Activated CD4-positive, alpha-beta T cell treated with anti-CD3 and anti-CD28 coated beads for 36 hours (primary cell): ENCODE results near the gene ROR1. TPM values are rescaled to one million over a fixed set of nuclear protein-coding genes. Genes with fewer than 3 reads are reported as not detected.

Experiments used
- ATAC-seq: fragments of 200-7000 bp; cut with Tn5 transposase; one replicate; pipeline ENCODE4 v1.10.0; 2021; ENCODE audit warnings: mild to moderate bottlenecking, moderate library complexity
- CTCF ChIA-PET: fragments of 350-600 bp; sonication (Branson Sonifier 250); formaldehyde crosslinking; loops from one replicate; lab custom pipeline; 2021; ENCODE audit warnings: antibody characterized with exemption; lab: Charles Lee
- POLR2A ChIA-PET: fragments of 350-600 bp; sonication (Branson Sonifier 250); formaldehyde crosslinking; loops from one replicate; lab custom pipeline; 2021; ENCODE audit warnings: antibody characterized with exemption, inconsistent platforms; lab: Charles Lee
- DNase-seq: peaks from one replicate; pipeline ENCODE4 v3.0.0-alpha.2; 2020
- H3K27ac Mint-ChIP-seq: one replicate; pipeline ENCODE4 v1.8.0; 2021; ENCODE audit warnings: mixed read lengths
- H3K27me3 Mint-ChIP-seq: one replicate; pipeline ENCODE4 v1.8.0; 2021; ENCODE audit warnings: mixed read lengths
- H3K36me3 Mint-ChIP-seq: one replicate; pipeline ENCODE4 v1.8.0; 2021; ENCODE audit warnings: low read depth, mixed read lengths
- H3K4me1 Mint-ChIP-seq: one replicate; pipeline ENCODE4 v1.8.0; 2021; ENCODE audit warnings: mixed read lengths
- H3K4me3 Mint-ChIP-seq: one replicate; pipeline ENCODE4 v1.8.0; 2021; ENCODE audit warnings: mild to moderate bottlenecking, moderate library complexity, mixed read lengths
- H3K9me3 Mint-ChIP-seq: one replicate; pipeline ENCODE4 v1.8.0; 2021; ENCODE audit warnings: low read depth, mixed read lengths
- intact Hi-C, 2 experiments: fragments of 100-400 bp; cut with DNase I in 1 of 2; cut with micrococcal nuclease in 1 of 2; formaldehyde crosslinking; loops; one replicate each; pipeline versions ENCODE4 v1.14.2 to v1.15.1; 2022 to 2024; cut with DNase I, micrococcal nuclease
- total RNA-seq, 2 experiments: library from RNA; stranded (reverse); gene quantifications; one replicate each; pipeline ENCODE4 v1.2.3, GENCODE V29; 2021

Gene ROR1
- total RNA-seq, 2 experiments from 2014 or later = 0.21 TPM; not detected in 1

DNA sequence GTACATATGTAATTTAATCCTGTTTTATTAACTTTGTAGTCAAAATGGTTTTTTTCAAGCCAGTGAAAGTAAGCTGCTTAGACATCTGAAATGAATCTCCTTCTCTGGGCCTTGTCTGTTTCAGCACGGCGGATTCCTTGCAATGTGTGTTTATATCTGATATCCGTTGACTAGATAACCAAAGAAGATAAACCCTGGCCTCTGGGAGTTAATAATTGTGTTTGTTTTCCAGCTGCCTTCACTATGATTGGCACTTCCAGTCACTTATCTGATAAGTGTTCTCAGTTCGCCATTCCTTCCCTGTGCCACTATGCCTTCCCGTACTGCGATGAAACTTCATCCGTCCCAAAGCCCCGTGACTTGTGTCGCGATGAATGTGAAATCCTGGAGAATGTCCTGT is 366.1 kb downstream of the ROR1 start:
- DNase-seq = no peak
- Mint-ChIP-seq H3K4me3 (no peak overlapping the region), H3K27me3 (no peaks in the 10 kb centered on the region), H3K27ac (no peak overlapping the region), H3K36me3 (no peaks in the 10 kb centered on the region), H3K4me1 (no peaks in the 10 kb centered on the region), H3K9me3 (no peaks in the 10 kb centered on the region)
- intact Hi-C loops = loop anchor here (5.0 to 10.0 kb wide), 4 partner anchors 107 to 368 kb away; partner anchors contain the start of gene ROR1 (in 1 of the 2)
- ChIA-PET POLR2A (no interaction called here), CTCF (interaction anchor here (1.3 kb wide), 1 partner anchor 49 kb away, joined by 3 read pairs; no protein-coding TSS in a partner anchor)
- ATAC-seq = no peak

DNA sequence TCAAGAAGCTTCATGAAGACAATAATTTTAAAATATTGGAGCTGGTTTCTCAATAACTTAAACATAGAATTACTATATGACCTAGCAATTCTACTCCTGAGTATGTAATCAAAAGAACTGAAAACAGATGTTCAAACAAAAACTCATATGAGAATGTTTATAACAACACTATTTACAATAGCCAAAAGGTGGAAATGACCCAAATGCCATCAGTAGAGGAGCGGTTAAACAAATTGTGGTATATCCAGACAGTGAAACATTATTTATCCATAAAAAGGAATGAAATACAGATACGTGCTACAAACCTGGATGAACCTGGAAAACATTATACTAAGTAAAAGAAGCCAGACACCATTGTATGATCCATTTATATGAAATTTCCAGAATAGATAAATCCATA is 366.8 kb downstream of the ROR1 start:
- CTCF ChIA-PET = no interaction called here
- Mint-ChIP-seq H3K4me1 (no peaks in the 10 kb centered on the region), H3K4me3 (no peak overlapping the region), H3K27ac (no peak overlapping the region), H3K36me3 (no peaks in the 10 kb centered on the region), H3K27me3 (no peaks in the 10 kb centered on the region), H3K9me3 (no peaks in the 10 kb centered on the region)
- DNase-seq (no peak), ATAC-seq (no peak)
- POLR2A ChIA-PET = no interaction called here
- intact Hi-C loops = no loop called here

DNA sequence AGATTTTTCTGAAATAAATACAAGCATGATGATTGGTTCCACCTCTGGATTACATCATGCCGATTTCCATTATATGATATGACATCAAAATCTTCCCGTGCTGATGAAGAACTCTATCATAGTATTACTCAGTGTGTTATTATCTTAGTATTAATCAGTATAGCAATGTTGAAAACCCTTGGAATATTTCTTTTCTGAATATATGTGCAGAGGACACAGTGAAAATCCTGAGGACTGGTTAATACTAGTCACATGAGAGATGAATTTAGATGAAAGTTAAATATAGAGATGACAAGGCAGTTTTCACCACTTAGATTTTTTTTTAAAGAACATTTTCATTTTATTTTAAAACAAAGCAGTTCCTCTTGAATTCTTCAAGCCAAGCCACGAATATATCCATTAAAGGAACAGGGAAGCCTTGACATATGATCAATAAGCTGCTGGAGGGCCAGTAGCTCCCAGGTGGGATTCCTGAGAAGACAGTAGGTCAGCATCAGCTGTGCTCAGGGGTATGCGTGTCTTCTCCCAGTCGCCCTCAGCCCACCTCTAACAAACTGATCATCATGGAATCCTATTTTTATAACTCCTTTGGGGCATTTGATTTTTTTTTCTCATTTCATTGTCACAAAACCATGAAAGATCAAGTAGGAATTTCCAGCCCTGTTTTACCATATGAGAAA is 373.4 kb downstream of the ROR1 start:
- peaks cover 2% of the 10 kb centered on the region for H3K27me3 Mint-ChIP-seq
- no peaks in the 10 kb centered on the region for H3K4me1 Mint-ChIP-seq
- no peak overlapping the region for H3K27ac Mint-ChIP-seq
- intact Hi-C loops = no loop called here
- H3K4me3 Mint-ChIP-seq = no peak overlapping the region
- H3K36me3 Mint-ChIP-seq = no peaks in the 10 kb centered on the region
- ChIA-PET CTCF (interaction anchor here (3.5 kb wide), 1 partner anchor 10 kb away, joined by 15 read pairs; no protein-coding TSS in a partner anchor), POLR2A (no interaction called here)
- ATAC-seq (no peak), DNase-seq (no peak)
- no peaks in the 10 kb centered on the region for H3K9me3 Mint-ChIP-seq

DNA sequence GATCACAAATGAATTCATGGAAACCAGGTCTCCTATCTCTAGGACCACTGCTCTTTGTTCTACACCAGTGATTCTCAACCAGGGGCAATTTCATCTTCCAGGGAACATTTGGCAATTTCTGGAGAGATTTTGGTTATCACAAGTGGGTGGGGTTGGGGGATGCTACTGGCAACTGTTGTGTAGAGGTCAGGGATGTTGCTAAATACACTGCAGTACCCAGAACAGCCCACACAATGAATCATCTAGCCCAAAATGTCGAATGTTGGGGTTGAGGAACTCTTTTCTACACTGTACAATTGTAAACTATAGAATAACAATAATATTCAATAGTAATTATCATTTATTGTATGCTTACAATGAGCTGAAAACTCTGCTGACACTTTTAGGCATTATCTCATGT is 373.9 kb downstream of the ROR1 start:
- H3K27me3 Mint-ChIP-seq = peaks cover 2% of the 10 kb centered on the region
- POLR2A ChIA-PET = no interaction called here
- no peaks in the 10 kb centered on the region for H3K36me3 Mint-ChIP-seq
- no peak overlapping the region for H3K27ac Mint-ChIP-seq
- no peak for ATAC-seq
- no peak for DNase-seq
- H3K4me1 Mint-ChIP-seq = no peaks in the 10 kb centered on the region
- H3K4me3 Mint-ChIP-seq = no peak overlapping the region
- no peaks in the 10 kb centered on the region for H3K9me3 Mint-ChIP-seq
- CTCF ChIA-PET = interaction anchor here (3.5 kb wide), 1 partner anchor 11 kb away, joined by 15 read pairs; no protein-coding TSS in a partner anchor
- intact Hi-C loops = no loop called here

DNA sequence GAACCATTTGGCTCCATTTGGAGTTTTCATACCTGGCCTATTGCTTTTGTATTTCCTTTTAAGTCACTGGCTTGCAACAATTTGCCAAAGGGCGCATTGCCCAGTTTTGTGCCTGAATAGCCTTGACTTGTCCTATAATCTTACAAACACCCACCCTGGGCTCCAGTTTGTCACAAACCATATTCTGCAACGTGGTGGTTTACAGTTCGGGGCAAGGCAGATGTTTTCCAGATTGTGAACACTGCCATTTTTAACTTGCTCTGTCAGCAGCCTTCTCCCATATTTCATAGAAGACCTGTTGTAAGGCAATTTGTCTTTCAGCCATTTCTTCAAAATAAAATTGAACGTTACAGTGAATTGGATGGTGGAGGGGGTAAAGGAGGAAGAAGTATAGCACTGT is 376.4 kb downstream of the ROR1 start:
- no peak overlapping the region for H3K27ac Mint-ChIP-seq
- H3K36me3 Mint-ChIP-seq = no peaks in the 10 kb centered on the region
- ChIA-PET POLR2A (no interaction called here), CTCF (interaction anchor here (3.5 kb wide), 1 partner anchor 13 kb away, joined by 15 read pairs; no protein-coding TSS in a partner anchor)
- peaks cover 2% of the 10 kb centered on the region for H3K27me3 Mint-ChIP-seq
- no peaks in the 10 kb centered on the region for H3K4me1 Mint-ChIP-seq
- intact Hi-C loops = no loop called here
- no peak for ATAC-seq
- H3K4me3 Mint-ChIP-seq = no peak overlapping the region
- no peaks in the 10 kb centered on the region for H3K9me3 Mint-ChIP-seq
- no peak for DNase-seq

DNA sequence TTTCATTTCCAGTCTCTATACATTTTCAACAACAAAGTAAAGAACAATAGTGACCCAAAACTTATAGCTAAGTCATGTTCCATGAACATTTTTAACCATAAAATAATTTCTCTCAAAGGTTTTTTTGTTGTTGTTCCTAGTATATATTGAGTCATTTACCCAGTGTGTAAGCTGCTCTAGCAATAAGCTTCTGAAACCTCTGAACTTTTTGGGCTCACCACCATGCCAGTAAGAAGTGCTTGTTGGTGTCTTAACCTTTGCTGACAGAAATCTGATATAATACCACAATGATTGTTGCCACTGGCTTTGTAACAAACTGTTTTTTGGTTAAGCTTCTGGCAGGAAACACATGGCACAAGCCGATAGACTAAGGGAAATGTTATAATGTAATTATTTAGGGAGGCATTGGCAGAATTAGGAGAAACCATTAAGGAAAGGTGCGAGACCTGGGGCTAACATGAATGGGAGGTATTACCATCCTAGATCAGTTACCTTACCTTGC is 377.0 kb downstream of the ROR1 start:
- CTCF ChIA-PET = no interaction called here
- H3K4me1 Mint-ChIP-seq = no peaks in the 10 kb centered on the region
- H3K4me3 Mint-ChIP-seq = no peak overlapping the region
- H3K27ac Mint-ChIP-seq = no peak overlapping the region
- peaks cover 2% of the 10 kb centered on the region for H3K27me3 Mint-ChIP-seq
- intact Hi-C loops = no loop called here
- DNase-seq (no peak), ATAC-seq (no peak)
- no peaks in the 10 kb centered on the region for H3K9me3 Mint-ChIP-seq
- H3K36me3 Mint-ChIP-seq = no peaks in the 10 kb centered on the region
- POLR2A ChIA-PET = no interaction called here

DNA sequence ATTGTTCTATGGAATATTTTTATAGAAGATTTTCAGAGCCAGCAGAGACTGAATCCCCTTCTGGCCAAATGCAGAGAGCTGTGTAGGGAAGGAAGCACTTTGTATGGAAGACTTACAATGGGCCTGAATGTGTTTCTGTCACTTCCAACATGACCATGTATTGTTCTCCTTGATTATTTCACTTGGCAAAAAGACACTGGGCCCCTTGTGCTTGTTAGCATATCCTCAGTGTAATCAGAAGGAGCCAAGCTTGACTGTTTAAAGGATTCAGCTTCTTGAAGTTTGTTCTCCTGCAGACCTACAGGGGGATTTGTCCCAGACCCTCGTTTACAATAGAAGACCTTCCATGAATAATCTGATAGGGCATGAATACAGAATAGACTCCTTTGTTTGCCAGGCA is 381.5 kb downstream of the ROR1 start:
- no peak for ATAC-seq
- H3K4me3 Mint-ChIP-seq = no peak overlapping the region
- H3K27me3 Mint-ChIP-seq = peaks cover 7% of the 10 kb centered on the region
- CTCF ChIA-PET = no interaction called here
- H3K27ac Mint-ChIP-seq = no peak overlapping the region
- no peaks in the 10 kb centered on the region for H3K36me3 Mint-ChIP-seq
- no peaks in the 10 kb centered on the region for H3K4me1 Mint-ChIP-seq
- H3K9me3 Mint-ChIP-seq = no peaks in the 10 kb centered on the region
- intact Hi-C loops = no loop called here
- DNase-seq = no peak
- POLR2A ChIA-PET = no interaction called here

DNA sequence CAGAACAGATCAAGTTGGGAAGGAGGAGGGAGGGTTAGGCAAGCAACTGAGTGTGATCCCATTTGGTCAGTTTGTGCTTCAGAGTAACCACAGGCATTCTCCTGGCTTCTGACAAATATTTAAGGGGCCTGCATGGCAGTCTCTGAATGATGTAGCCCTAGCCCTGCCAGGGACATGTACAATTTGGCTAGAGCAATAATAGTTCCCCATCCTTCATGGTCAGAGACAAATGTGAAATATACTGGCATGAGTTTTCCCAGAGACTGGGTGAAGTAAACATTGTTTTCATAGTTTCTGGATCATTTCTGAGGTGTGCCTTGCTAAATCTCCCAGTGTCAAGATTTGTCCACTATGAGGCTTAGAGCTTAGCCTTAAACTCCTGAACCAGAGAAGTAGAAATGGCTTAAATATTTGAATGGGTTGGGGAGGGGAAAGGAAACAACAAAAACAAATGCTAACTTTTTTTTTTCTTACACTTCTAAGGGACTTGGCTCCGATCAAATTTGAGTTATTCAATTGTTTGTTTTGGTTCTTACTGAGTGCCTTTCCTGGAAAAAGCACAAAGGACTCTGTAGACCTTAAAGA is 387.6 kb downstream of the ROR1 start:
- no peaks in the 10 kb centered on the region for H3K36me3 Mint-ChIP-seq
- peaks cover 11% of the 10 kb centered on the region for H3K27me3 Mint-ChIP-seq
- ChIA-PET CTCF (no interaction called here), POLR2A (no interaction called here)
- H3K4me1 Mint-ChIP-seq = no peaks in the 10 kb centered on the region
- DNase-seq (no peak), ATAC-seq (no peak)
- intact Hi-C loops = no loop called here
- no peak overlapping the region for H3K4me3 Mint-ChIP-seq
- H3K9me3 Mint-ChIP-seq = no peaks in the 10 kb centered on the region
- no peak overlapping the region for H3K27ac Mint-ChIP-seq

DNA sequence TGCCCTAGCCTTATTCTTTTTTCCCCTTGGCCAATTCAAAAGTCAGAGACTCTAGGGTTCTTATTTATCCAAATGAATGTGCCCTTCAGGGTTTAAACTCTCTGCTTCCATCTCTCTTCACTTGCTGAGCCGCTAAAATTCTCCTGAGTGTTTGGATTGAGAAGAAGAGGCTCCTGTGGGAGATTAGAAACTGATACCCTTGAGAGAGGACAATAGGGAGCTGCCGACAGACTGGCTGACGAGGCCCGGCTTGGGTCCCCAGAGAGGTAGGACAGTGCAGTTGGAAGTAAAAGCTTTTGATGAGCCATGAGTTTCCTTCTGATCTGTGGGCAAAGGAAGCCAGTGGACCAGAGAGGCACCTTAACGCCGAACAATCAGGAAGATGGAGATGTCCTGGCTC is 388.3 kb downstream of the ROR1 start:
- ATAC-seq = no peak
- Mint-ChIP-seq H3K4me1 (no peaks in the 10 kb centered on the region), H3K36me3 (no peaks in the 10 kb centered on the region), H3K4me3 (no peak overlapping the region), H3K9me3 (no peaks in the 10 kb centered on the region), H3K27ac (no peak overlapping the region), H3K27me3 (peaks cover 11% of the 10 kb centered on the region)
- ChIA-PET CTCF (interaction anchor here (0.5 to 1.2 kb wide), 3 partner anchors 15 to 96 kb away, joined by 3 read pairs; no protein-coding TSS in a partner anchor), POLR2A (no interaction called here)
- intact Hi-C loops = no loop called here
- no peak for DNase-seq

DNA sequence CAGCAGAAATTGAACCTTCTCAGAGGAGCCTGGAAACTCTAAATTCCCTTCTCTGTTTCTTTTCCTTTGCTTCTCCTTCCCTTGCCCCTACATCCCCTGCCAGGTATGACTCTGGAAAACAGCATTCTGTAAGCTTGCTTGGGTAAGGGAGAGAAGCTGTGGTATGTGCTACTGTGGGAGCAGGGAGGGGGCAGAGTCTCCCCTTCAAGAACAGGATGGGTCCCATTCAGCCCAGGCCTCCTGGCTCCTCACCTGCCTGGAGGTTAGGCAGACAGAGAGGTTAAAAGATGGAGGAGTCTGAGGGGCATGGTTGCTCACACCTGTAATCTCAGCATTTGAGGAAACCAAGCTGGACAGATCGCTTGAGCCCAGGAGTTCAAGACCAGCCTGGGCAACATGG is 389.0 kb downstream of the ROR1 start:
- intact Hi-C loops = no loop called here
- POLR2A ChIA-PET = no interaction called here
- CTCF ChIA-PET = interaction anchor here (0.7 to 1.2 kb wide), 3 partner anchors 15 to 34 kb away, joined by 3 read pairs; no protein-coding TSS in a partner anchor
- Mint-ChIP-seq H3K27ac (no peak overlapping the region), H3K36me3 (no peaks in the 10 kb centered on the region), H3K4me3 (no peak overlapping the region), H3K4me1 (no peaks in the 10 kb centered on the region), H3K27me3 (peaks cover 8% of the 10 kb centered on the region), H3K9me3 (no peaks in the 10 kb centered on the region)
- ATAC-seq (no peak), DNase-seq (no peak)

DNA sequence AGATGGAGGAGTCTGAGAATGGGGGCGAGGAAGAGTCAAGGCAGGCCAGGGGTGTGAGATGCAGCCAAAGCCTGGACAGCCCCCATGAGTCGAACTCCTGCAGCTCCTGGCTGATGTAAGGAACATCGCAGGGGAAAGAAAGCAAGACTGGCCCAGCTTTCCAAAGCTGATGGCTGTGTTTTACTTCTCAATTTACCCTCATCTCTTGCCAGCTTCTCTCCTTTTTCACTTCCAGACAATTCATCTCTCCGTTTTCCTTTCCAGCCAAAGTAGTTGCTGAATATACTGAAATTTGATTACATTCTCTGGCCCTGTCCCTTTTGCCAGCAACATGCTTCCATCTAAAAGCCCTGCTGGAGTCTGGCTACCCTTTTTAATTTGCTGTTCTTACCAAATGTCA is 389.6 kb downstream of the ROR1 start:
- ChIA-PET POLR2A (interaction anchor here (0.6 kb wide), 1 partner anchor 660 kb away, joined by 4 read pairs; no protein-coding TSS in a partner anchor), CTCF (interaction anchor here (0.9 to 1.2 kb wide), 2 partner anchors 20 to 26 kb away, joined by 3 read pairs; no protein-coding TSS in a partner anchor)
- no peaks in the 10 kb centered on the region for H3K36me3 Mint-ChIP-seq
- ATAC-seq (no peak), DNase-seq (no peak)
- H3K4me3 Mint-ChIP-seq = no peak overlapping the region
- H3K4me1 Mint-ChIP-seq = no peaks in the 10 kb centered on the region
- no peaks in the 10 kb centered on the region for H3K9me3 Mint-ChIP-seq
- no peak overlapping the region for H3K27ac Mint-ChIP-seq
- intact Hi-C loops = no loop called here
- H3K27me3 Mint-ChIP-seq = peaks cover 12% of the 10 kb centered on the region

DNA sequence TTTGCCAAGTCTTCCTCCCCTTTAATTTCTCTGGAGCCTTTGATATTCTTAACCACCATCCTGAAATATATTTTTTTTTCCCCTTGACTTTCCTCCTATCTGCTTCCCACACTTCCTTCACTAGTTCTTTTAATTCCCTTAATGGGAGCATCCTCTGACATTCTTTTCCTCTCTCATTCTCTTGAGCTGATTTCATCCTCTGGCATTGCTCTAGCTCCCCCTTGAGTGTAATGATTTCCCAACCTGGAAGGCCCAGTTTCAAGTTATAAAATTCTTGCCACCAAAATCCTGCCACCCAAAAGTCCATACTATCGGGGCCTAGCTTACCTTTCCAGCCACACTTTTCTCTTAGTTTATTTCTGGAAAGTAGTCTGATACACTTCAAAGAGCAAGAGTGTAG is 390.2 kb downstream of the ROR1 start:
- CTCF ChIA-PET = interaction anchor here (0.9 to 1.2 kb wide), 2 partner anchors 20 to 27 kb away, joined by 3 read pairs; no protein-coding TSS in a partner anchor
- peaks cover 11% of the 10 kb centered on the region for H3K27me3 Mint-ChIP-seq
- POLR2A ChIA-PET = no interaction called here
- H3K4me3 Mint-ChIP-seq = no peak overlapping the region
- DNase-seq (no peak), ATAC-seq (no peak)
- no peak overlapping the region for H3K27ac Mint-ChIP-seq
- no peaks in the 10 kb centered on the region for H3K9me3 Mint-ChIP-seq
- no peaks in the 10 kb centered on the region for H3K4me1 Mint-ChIP-seq
- intact Hi-C loops = no loop called here
- no peaks in the 10 kb centered on the region for H3K36me3 Mint-ChIP-seq
